HG03097 (cell line): ENCODE measurements around the gene NT5DC1.

Experiments used
- ATAC-seq: cut with Tn5 transposase; IDR thresholded peaks from one replicate; pipeline ENCODE4 v1.9.1; 2021; ENCODE audit not compliant: unreplicated experiment, low FRiP score

NT5DC1 gene

DNA sequence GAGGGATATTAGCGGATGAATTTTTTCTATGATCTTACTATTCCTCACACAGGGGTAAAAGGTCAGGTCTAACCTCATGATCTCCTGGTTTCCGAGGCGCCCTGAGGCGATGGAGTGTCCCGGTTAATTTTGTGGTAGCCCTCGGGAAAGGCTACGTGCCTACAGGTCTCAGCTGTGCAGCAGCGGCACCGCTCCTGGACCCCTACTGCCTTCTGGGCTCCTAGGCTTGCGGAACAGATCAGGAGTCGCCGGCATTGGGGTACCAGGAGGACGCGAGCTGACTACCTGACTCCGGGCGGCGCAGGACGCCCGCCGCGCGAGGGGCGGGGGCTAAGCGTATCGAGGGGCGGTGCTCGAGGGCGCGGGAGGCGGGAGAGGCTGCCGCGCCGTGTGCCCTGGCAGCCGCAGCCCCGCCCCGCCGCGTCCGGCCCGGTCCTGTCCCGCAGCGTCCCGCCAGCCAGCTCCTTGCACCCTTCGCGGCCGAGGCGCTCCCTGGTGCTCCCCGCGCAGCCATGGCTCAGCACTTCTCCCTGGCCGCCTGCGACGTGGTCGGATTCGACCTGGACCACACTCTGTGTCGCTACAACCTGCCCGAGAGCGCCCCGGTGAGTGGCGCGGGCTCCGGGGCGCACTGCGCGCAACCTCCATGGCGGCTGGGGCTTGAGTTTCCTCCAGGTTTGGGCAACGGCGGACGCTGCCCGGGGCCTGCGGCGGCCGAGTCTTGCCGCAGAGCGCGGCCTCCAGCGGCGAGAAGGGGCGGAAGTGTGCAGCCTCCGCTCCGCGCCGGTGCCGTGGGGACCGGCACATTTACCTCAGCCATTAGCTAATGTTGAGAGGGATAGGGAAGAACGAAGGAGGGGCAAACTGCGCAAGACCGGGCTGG, at the start of gene NT5DC1:
NT5DC1 (plus strand) TSS at position 435 of the 883 bp plus-strand sequence; CDS start at position 513, 78 bp downstream.
- peak; percentile 87 for ATAC-seq

DNA sequence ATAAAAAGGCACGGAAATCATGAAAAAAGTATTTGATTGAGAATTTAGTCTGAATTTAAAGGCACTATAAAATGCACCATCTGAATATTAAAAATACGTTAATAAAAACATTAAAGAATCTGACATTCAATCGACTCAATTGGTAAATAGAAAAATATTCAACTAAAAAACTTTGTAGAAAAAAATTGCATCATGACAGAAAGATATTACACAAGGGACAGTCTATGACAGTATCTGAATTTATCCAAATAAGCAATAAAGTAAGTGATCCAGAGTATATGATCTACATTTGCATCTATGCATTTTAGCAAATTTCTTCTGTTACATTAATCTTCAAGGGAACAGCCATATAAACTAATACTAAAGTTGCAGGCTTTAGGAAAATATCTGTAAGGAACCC, 49.4 kb upstream of the NT5DC1 start:
- ATAC-seq = no peak

DNA sequence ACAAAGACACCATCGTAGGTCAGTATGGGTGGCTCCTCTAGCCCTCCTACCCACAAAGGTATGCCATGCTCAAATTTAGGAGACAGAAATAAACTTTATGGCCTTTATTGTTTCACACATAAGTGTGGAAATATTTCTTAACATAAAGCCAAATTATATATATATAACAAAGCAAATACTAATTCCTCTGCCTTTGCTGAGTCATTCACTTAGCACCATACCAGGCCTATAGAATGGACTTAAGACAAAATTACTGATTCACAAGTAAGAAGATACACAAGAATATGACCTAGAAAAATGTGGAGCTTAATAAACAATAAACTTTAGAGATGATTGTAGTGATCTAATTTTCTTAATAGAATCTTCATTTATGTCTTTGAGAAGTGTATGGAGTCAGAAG, 45.1 kb upstream of the NT5DC1 start:
- ATAC-seq = no peak

DNA sequence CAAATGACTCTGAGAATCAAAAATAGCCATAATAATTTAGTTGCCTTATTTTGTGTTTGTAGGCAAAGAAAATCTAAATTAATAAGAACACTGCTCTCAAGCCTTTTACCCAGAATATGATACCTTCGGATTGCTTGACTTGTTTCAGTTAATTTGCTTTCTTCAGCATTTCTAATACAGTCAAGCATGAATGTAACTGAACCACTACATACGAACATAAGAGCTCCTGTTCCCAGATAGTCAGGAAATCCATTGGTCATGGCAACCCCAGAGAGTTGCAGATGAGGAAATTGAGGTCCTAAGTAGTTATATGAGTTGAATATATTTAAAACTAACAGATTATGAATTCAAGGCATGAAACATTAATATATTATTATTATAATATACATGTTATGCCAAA, 42.9 kb upstream of the NT5DC1 start:
- ATAC-seq = no peak

DNA sequence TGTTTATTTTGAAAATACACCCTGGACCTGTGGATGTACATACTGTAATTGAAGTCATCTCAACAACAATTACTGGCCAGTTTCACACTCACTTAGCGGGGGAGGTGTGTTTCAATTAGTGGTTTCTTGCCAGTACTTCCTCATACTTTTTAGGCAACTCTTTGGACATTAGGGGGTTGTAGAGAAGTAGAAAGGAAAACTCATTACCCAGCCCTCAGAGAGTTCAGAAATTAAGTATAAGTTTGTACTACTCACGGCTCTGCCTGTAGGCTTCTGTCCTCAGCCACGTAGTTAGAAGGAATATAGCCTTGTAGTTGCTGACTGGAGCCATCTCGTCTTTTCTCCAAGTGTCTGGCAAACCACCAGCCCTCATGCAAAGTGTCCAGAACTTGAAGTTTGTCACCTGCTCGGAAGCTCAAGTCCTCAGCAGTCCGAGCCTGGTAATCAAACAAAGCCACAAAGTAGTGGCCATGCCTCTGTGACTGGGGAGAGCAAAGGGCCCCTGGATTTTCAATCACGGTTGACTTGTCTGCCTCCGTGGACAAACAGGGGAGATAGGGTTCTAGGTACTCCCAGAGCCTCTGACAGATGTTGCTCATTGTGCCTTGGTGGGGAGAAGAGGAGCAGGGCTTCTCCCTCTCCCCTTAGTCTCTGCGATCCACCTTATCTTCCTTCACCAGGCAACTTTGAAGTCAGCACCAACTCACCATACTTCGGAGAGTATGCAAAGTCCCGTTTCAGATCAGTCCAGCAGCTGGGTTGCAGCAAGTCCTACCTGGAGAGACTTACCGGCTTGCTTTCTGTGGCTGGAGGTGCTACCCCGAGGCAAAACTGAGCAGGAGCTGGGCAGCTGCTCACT, 40.7 kb upstream of the NT5DC1 start:
- no peak for ATAC-seq

DNA sequence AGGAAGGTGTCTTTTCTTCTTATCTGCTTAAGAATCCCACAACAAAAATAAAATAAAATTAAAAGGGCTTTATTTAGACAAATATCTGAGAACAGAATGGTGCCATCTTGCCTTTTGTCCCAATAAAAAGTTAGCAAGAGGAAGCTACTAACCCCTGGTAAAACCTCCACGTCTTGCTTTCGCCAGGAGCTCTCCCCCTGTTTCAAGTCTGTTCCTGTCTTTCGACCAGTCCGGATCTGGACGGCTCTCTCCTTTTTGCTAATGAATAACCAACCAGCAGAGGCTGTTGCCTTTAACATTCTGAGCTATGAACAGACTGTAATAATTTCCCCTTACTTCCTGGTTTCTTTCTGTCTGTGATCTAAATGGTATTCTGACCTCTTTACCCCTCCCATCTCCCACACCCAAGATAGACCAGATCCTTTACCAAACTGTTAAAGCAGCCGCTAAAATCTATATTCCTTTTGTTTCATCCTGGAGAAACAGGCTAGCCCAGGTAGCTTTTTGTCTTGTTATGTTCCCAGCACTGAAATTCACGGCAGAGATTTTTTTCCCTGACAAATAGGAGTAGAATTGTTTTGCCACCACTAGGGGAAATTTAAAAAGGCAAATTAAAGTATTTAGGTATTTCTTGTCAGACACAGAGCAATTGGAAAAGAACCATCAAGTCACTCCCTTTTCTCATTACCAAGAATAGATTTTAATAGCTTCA, 39.9 kb upstream of the NT5DC1 start, which contains the start of gene FRK:
FRK (minus strand) TSS at position 320 of the 712 bp plus-strand sequence. CDS start 580 bp downstream, outside the sequence.
- no peak for ATAC-seq

DNA sequence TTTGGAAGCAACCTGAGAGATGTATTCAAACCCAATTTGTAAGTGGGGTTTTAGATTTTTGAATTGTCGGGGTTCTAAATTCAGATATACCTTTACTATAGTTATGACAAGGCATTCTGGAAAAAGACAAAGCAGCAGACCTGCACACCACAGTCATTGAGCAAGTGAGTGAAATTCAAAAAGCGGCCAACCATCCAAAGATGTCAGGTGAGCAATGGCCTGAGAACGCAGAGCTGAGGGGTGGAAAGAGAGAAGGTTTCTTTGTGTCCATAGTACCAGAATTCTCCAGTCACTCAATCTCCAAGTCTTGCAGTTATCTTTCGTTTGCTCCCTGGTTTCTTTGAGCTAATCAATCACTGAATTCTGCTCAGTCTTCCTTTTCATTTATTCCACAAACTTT, 38.2 kb upstream of the NT5DC1 start:
- ATAC-seq = no peak

DNA sequence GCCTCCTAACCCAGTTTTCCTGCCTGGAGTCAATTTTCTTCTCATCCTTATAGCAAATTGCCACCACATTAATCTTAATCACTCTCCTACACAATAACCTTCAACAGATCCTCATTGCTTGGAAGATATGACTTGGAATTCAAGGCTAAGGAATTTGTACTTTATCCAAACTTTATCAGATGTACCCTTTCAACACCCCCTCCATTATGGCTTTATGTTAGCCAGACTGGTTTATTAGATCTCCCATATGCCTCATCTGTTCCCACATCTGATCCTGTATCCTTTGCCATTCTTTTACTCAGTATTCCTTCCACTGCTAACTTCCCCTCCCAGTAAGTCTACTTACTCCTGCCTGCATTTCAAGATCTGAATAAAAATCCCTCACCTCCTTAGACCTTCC, 36.0 kb upstream of the NT5DC1 start:
- no peak for ATAC-seq

DNA sequence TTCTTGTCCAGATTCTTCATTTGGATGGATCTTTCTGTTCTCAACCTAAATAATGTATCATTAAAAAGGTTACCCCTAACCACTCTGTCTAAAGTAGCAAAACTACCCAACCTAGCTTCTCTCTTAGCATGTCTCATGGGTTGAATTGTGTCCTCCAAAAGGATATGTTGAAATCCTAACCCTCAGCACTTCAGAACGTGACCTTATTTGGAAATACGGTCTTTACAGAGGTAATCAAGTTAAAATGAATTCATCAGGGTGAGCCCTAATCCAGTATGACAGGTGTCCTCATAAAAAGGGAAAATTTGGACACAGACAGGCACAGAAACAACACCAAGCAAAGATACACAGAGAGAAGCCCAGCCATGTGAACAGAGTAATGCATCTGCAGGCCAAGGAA, 33.9 kb upstream of the NT5DC1 start:
- ATAC-seq = no peak

DNA sequence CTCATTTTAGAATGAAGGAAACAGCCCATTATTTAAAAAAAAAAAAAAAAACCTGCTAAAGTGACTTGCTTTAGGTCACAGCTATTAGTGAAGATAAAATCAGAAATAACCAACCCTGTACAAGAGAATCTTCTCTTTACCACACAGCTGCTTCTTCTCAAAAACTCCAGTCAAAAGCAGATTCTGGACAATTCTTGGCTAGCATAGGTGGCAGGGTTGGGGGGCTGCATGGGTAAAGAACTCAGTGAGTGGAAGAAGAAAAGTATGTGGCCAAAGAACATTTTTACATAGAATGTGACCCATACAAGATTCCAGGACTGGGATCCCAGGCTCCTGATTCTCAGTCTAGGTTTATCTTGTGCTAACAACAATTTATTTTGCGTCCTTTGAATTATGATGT, 30.6 kb upstream of the NT5DC1 start:
- ATAC-seq = no peak

DNA sequence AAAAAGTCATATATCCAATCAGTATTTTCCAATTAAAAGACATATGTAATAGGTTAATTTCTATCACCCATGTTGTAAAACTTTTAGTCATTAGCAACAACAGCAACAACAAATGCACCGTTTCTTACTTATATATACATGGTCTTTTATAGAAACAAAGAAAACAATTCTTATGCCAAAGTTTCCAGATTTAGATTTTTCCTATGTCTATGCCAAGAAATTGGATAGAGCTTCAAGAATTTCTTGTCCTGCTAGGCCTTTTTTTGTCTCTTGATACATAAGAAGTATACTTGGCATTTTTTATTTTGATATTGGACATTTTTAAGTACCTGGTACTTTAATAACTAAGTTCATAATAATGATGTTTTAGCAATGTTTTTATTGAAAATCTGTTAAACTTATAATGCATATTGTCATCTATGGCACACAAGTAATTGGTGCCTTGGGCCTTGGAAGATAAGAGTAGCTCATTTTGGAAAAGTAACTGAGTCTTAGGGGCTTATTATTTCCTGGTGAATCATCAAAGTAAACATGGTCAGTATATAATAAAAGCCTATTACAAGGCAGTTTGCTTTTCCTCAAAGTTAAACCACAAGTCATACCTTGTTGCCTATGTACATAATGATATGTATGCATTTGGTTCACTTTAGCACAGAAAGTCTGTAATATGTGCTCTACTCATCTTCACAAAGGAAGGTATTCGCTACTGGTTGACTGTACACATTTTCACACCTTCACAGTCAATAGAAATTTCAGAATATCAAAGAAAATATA, 29.9 kb upstream of the NT5DC1 start:
- ATAC-seq = no peak

DNA sequence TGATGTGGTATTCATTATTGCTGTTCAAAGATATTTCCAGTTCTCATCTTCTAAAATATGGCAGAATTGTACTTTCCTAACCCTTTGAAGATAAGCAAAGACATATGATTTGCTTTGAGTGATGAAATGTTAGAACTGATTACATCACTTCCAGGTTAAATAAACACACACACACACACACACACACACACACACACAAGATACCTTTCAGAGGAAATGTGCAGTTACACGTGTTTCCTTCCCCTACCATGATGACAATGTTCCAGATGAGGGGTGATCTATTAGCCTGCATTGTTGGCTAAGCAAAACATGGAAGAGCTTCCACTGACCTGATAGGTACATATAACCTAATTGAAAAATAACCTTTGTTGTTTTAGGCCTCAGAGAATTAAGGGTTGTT, 28.3 kb upstream of the NT5DC1 start:
- no peak for ATAC-seq

DNA sequence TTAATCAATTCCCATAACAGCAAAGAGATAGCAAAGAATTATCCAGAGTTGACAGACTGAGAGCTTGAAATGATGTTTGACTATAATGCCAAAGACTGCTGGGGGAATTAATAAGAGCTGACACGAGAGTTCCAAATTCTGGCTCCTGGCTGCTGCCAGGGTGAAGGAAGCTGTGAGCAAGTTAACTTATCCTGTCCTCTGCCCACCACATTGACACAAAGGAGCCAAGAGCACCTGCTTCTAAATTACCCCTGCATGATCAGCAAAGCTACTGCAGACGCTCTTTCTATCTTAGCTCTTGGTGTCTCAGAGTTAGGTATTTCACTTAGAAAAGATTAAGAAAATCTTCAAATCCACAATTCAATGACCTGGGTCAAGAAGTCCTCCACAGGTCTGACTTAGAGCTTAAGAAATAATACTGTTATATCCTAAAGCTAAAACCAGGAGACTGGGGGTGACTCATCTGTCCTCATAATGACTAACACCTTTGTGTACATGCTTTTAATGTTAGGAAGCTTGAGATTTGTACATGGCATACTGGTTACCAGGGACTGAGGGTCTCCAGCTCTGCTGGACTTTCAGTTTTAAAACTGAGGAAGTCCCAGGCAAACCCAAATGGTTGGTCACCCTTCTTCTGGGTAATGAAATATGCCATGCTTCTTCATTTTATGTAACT, 26.8 kb upstream of the NT5DC1 start:
- no peak for ATAC-seq

DNA sequence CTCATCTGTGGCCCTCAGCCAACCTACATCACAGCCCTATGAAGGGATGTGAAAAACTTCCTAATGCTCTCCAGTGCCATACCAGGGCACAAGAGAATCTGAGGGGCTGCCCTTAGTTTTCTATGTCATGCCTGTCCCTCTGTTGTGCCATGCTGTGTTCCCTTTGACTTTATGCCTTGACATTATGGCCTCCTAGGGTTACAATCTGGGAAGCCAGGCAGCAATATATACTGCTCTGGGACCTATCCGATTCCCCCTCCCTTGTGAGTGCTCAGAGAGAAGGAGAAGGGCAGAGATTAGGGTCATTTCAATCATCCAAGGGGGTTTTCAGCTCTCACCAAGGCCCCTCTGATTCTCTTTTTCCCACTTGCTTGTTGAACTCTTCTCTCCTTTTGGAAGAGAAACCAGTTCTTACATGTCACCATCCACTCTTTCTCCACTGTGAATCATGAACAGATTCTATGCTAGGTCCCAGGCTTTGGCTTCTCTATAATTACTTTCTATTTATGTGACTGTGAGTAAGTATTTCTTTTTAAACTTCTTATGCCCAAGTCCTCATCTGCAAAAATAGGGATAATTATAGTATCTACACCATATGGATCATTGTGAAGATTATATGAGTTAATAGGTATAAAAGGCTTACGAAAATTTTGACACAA, 25.8 kb upstream of the NT5DC1 start:
- ATAC-seq = no peak

DNA sequence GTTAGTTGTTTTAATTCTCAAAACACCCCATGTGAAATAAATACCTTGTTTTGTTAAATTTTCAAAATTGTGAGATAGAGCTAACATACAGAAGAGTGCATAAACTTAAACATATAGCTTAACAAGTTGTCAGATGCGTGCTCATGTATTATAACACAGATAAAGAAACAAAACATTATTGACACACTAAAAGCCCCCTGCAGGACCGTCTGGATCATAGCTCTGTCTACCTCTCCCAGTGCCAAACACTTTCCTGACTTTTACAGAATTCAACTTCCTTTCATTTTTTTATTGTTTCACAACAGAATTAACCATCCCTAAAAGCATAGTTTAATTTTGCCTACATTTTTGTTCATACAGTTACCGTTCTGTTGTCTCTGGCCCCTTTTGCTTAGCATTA, 22.1 kb upstream of the NT5DC1 start:
- no peak for ATAC-seq

DNA sequence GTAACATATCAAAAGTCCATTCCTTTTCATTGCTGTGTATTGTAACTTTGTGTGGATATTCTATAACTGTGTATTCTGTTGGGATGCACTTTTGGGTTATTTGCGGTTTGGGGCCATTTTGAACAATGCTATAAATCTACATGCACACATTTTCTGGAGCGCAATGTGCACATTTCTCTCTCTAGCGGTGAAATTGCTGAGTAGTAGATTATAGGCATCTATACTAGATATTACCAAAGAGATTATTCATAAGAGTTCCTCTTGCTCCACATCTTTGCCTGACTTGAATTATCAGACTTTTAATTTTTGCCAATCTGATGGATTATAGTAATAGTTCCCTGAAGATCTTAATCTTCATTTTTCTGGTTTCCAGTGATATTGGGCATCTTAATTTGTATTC, 21.7 kb upstream of the NT5DC1 start:
- no peak for ATAC-seq

DNA sequence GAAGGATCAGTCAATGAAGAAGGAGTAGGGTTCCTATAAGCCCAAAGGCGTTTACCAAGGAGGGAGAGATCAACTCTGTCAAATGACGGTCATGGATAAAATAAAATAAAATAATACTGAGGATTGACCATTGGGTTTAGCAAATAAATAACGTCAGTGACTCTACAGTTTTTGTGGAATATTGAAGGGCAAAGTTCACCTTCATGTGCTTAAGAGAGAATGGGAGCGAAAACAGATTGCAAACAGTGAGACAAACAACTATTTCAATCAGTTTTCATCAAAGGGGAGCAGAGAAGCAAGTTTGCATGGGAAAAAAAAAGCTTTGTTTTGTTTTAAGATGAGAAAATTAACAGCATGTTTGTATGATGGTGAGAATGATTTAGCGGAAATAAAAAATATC, 17.6 kb upstream of the NT5DC1 start:
- no peak for ATAC-seq

DNA sequence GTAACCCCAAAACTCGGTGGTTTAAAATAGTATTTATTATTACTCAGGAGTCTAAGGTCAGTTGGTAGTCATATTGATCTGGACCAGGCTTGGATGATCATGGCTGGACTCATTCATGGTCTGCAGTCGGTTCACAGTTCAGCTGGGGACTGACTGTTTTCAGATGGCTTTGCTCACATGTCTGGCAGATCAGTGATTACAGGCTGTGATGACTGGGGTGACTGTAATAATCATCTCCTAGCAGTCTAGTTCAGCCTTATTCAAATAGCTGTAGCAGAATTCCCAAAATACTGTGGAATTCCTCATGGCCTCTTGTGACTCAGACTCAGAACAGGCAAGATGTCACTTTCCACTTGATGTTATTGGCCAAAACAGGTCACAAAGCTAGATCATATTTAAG, 16.4 kb upstream of the NT5DC1 start:
- ATAC-seq = no peak

DNA sequence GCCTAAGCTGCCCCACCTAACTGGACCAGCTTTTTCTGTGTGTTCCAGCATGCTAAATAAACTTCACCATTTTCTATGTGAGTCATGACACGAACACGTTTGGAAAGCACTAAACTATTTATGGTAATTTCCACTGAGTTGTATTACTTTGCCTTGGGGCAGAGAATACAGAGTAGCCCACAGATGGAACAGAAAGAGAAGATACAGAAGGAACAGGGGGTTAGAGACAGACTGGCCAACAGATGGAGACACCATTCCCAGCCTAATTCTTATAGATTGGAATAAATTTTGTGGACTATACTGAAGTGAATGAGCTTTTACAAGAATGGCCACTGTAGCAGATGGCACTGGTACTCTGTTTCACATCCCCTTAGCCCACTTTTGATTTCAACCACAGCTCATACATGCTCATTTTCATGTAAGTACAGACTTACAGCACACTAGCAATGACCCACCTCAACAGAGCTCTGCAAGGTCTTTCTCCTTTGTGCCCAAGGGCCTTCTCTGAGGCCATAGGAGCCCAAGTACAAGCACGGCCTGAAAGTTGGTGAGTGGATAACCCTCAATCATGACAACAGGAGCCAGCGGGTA, 13.1 kb upstream of the NT5DC1 start:
- peak; percentile 96 for ATAC-seq
